Karpas-422 (cell line): ENCODE measurements around the gene PPP4R2. TPM values are rescaled to one million over a fixed set of nuclear protein-coding genes. Genes with fewer than 3 reads are reported as not detected.

Experiments used
- DNase-seq: peaks from one replicate; pipeline ENCODE4 v3.0.0-alpha.2; 2015
- H2AFZ ChIP-seq: fragments of 200-600 bp; sonication (generic); 2 replicates; pipeline ENCODE4 v1.6.1; 2014; ENCODE audit warnings: antibody characterized with exemption, low read length, mixed read lengths
- H3K27ac ChIP-seq: fragments of 200-600 bp; sonication (generic); 2 replicates; pipeline ENCODE4 v1.5.1; 2014; ENCODE audit warnings: mild to moderate bottlenecking, low read length, moderate library complexity
- H3K27me3 ChIP-seq: fragments of 200-600 bp; sonication (generic); 2 replicates; pipeline ENCODE4 v1.6.1; 2014; ENCODE audit warnings: low read length, mixed read lengths
- H3K36me3 ChIP-seq: fragments of 200-600 bp; sonication (generic); 2 replicates; pipeline ENCODE4 v1.6.1; 2014; ENCODE audit warnings: low read length, mixed read lengths; ENCODE audit not compliant: insufficient read depth
- H3K4me1 ChIP-seq: fragments of 200-600 bp; sonication (generic); 2 replicates; pipeline ENCODE4 v1.6.1; 2014; ENCODE audit warnings: mild to moderate bottlenecking, low read length, mixed read lengths
- H3K4me2 ChIP-seq: fragments of 200-600 bp; sonication (generic); 2 replicates; pipeline ENCODE4 v1.6.1; 2014; ENCODE audit warnings: low read length, low read depth, mild to moderate bottlenecking; ENCODE audit not compliant: poor library complexity, severe bottlenecking
- H3K4me3 ChIP-seq: fragments of 200-600 bp; sonication (generic); 2 replicates; pipeline ENCODE4 v1.5.1; 2014; ENCODE audit warnings: mild to moderate bottlenecking, antibody characterized with exemption, low read length, mixed read lengths
- H3K79me2 ChIP-seq: fragments of 200-600 bp; sonication (generic); 2 replicates; pipeline ENCODE4 v1.6.1; 2014; ENCODE audit warnings: mild to moderate bottlenecking, low read length, mixed read lengths
- H3K9ac ChIP-seq: fragments of 200-600 bp; sonication (generic); 2 replicates; pipeline ENCODE4 v1.6.0; 2014; ENCODE audit warnings: low read length
- H3K9me2 ChIP-seq: fragments of 200-600 bp; sonication (generic), shearing (Covaris generic); replicated peaks from 2 replicates; pipeline ENCODE4 v1.6.0; 2014; ENCODE audit warnings: mild to moderate bottlenecking, low read length, moderate library complexity; ENCODE audit not compliant: insufficient read depth
- H3K9me3 ChIP-seq: fragments of 300-700, 200-600 bp; sonication (generic); 2 replicates; pipeline ENCODE4 v1.6.1; 2014; ENCODE audit warnings: low read length, mixed read lengths
- H4K20me1 ChIP-seq: fragments of 200-600 bp; sonication (generic); 2 replicates; pipeline ENCODE4 v1.6.1; 2014; ENCODE audit warnings: mild to moderate bottlenecking, antibody characterized with exemption, low read length, low read depth; ENCODE audit not compliant: insufficient read depth
- total RNA-seq: library from RNA; depleted of rRNA; stranded (reverse); fragments of >200 nt; shearing (Covaris generic); gene quantifications from 2 replicates; pipeline ENCODE4 v1.2.3, GENCODE V29; 2014; ENCODE audit warnings: low replicate concordance

PPP4R2 gene
- total RNA-seq, 1 experiment from 2014 or later, result 61.5 TPM

GRCh38 chr3:72959336-72959735, 37.3 kb upstream of the PPP4R2 start:
- Histone ChIP-seq H3K27me3 (no peaks in the 10 kb centered on the region), H3K9me3 (no peaks in the 10 kb centered on the region), H3K9ac (no peak overlapping the region), H3K4me3 (no peak overlapping the region), H4K20me1 (no peaks in the 10 kb centered on the region), H2AFZ (no peak overlapping the region), H3K27ac (no peak overlapping the region), H3K79me2 (no peaks in the 10 kb centered on the region), H3K36me3 (no peaks in the 10 kb centered on the region), H3K9me2 (no peaks in the 10 kb centered on the region), H3K4me2 (no peak overlapping the region), H3K4me1 (no peaks in the 10 kb centered on the region)
- no peak for DNase-seq

DNA sequence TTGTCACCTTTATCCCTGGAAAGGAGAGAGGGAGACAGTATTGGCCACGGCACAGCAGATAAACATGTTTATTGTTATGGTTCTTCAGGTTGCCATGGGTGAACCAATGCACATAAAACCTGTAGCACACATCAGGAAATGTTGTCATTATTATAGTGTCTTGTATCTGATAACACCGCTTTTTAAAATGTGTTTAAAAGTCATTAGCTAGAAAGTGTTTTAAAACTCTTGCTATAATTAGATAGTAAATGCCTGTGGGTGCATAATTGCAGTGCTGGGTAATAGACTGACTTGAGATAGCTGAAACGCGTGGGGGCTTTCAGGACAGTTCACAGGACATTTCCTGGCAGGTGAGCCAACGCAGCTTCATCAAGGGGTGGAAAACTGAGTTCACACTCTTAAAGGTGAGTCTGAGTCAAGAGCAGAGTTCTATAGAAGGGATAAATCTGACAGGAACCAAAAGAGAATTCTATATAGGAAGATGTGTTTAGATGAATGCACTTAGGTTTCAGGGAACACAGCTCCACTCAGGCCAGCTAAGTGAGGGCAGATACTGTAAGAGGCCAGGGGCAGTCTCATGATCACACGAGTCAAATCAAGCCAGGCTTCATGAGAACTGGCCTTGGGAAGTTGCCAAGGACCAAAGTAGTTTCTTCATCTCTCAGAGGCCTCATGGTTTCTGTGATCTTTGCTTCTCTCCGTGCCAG, 35.6 kb upstream of the PPP4R2 start:
- no peak for DNase-seq
- Histone ChIP-seq H3K27me3 (no peaks in the 10 kb centered on the region), H3K9me3 (no peaks in the 10 kb centered on the region), H3K4me3 (no peak overlapping the region), H3K4me1 (no peaks in the 10 kb centered on the region), H3K4me2 (no peak overlapping the region), H4K20me1 (no peaks in the 10 kb centered on the region), H3K79me2 (no peaks in the 10 kb centered on the region), H3K27ac (no peak overlapping the region), H2AFZ (no peak overlapping the region), H3K9me2 (no peaks in the 10 kb centered on the region), H3K9ac (no peak overlapping the region), H3K36me3 (no peaks in the 10 kb centered on the region)

DNA sequence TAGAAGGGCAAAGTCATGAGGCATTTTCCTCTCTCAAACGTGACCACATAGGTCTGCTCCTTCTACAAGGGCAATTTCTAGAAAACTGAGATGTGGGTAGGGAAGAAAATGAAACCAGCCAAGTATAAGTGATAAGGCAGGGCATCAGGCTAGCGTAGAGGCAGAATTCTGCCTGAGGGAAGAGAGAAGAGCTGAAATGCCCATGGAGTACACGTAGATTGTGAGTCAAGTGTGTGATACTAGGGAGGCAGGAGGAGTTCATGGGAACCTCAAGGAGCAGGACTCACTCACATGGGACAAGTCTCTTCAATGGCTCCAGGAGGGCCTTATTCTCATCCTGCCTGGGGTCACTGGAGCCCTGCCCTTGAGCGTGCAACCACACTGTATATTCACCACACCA, 34.9 kb upstream of the PPP4R2 start:
- H3K79me2 ChIP-seq, result no peaks in the 10 kb centered on the region
- H2AFZ ChIP-seq, result no peak overlapping the region
- no peak for DNase-seq
- H3K27me3 ChIP-seq, result no peaks in the 10 kb centered on the region
- no peak overlapping the region for H3K27ac ChIP-seq
- no peaks in the 10 kb centered on the region for H3K36me3 ChIP-seq
- H3K4me1 ChIP-seq, result no peaks in the 10 kb centered on the region
- H3K9ac ChIP-seq, result no peak overlapping the region
- no peaks in the 10 kb centered on the region for H3K9me3 ChIP-seq
- no peak overlapping the region for H3K4me2 ChIP-seq
- H4K20me1 ChIP-seq, result no peaks in the 10 kb centered on the region
- H3K4me3 ChIP-seq, result no peak overlapping the region
- H3K9me2 ChIP-seq, result no peaks in the 10 kb centered on the region

- Histone ChIP-seq H3K36me3 (no peaks in the 10 kb centered on the region), H3K9ac (no peak overlapping the region), H3K4me3 (no peak overlapping the region), H2AFZ (no peak overlapping the region), H3K27ac (no peak overlapping the region), H3K79me2 (no peaks in the 10 kb centered on the region), H3K27me3 (no peaks in the 10 kb centered on the region), H3K4me2 (no peak overlapping the region), H3K4me1 (no peaks in the 10 kb centered on the region), H3K9me3 (no peaks in the 10 kb centered on the region), H3K9me2 (no peaks in the 10 kb centered on the region), H4K20me1 (no peaks in the 10 kb centered on the region)
- DNase-seq, result no peak
Observed at GRCh38 chr3:72962317-72962716, 34.3 kb upstream of the PPP4R2 start.

DNA sequence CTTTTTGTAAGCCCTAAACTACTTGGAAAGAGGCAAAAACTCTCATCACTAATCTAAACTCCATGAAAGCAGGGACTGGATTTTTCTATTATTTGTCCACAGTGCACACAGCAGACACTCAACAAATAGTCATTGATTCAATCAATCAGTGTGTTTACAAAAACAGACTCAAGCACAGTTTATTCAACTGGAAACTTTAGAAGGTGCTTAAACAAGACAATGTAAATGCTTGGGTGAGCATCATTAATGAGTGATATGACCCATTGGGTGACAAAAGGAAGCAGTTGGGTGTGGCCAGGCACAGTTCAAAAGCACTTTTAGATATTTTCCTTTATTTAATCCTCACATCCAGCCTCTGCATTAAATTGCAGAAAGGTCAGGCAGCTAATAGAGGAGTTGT, 32.0 kb upstream of the PPP4R2 start:
- Histone ChIP-seq H3K4me3 (no peak overlapping the region), H3K9ac (no peak overlapping the region), H3K4me1 (no peaks in the 10 kb centered on the region), H3K36me3 (no peaks in the 10 kb centered on the region), H3K9me3 (no peaks in the 10 kb centered on the region), H3K4me2 (no peak overlapping the region), H4K20me1 (no peaks in the 10 kb centered on the region), H2AFZ (no peak overlapping the region), H3K27ac (no peak overlapping the region), H3K79me2 (no peaks in the 10 kb centered on the region), H3K9me2 (no peaks in the 10 kb centered on the region), H3K27me3 (no peaks in the 10 kb centered on the region)
- DNase-seq, result no peak

- no peaks in the 10 kb centered on the region for H3K9me3 ChIP-seq
- no peaks in the 10 kb centered on the region for H3K79me2 ChIP-seq
- no peak for DNase-seq
- no peak overlapping the region for H3K9ac ChIP-seq
- H3K36me3 ChIP-seq, result no peaks in the 10 kb centered on the region
- H4K20me1 ChIP-seq, result no peaks in the 10 kb centered on the region
- H3K27ac ChIP-seq, result no peak overlapping the region
- H3K4me3 ChIP-seq, result no peak overlapping the region
- H2AFZ ChIP-seq, result no peak overlapping the region
- H3K9me2 ChIP-seq, result no peaks in the 10 kb centered on the region
- H3K27me3 ChIP-seq, result no peaks in the 10 kb centered on the region
- no peaks in the 10 kb centered on the region for H3K4me1 ChIP-seq
- no peak overlapping the region for H3K4me2 ChIP-seq
Observed at GRCh38 chr3:72968266-72968664, 28.3 kb upstream of the PPP4R2 start.

DNA sequence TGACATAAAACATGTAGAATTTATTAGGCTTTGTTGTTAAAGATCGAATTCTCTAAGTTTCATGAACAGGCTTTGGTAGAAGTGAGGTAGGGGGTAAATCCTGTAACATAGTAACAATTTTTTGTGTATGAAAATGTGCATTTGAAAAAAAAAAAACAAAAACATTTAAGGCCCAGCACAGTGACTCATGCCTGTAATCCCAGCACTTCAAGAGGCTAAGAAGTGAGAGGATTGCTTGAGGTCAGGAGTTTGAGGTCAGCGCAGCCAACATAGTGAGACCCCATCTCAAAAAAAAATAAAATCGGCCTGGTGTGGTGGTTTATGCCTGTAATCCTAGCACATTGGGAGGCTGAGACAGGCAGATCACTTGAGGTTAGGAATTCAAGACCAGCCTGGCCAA, 26.8 kb upstream of the PPP4R2 start:
- no peaks in the 10 kb centered on the region for H4K20me1 ChIP-seq
- H3K36me3 ChIP-seq, result no peaks in the 10 kb centered on the region
- H3K27me3 ChIP-seq, result no peaks in the 10 kb centered on the region
- H3K4me2 ChIP-seq, result no peak overlapping the region
- no peaks in the 10 kb centered on the region for H3K4me1 ChIP-seq
- no peak overlapping the region for H3K9ac ChIP-seq
- no peak overlapping the region for H3K27ac ChIP-seq
- H3K9me2 ChIP-seq, result no peaks in the 10 kb centered on the region
- no peaks in the 10 kb centered on the region for H3K79me2 ChIP-seq
- no peak overlapping the region for H2AFZ ChIP-seq
- H3K4me3 ChIP-seq, result no peak overlapping the region
- DNase-seq, result no peak
- no peaks in the 10 kb centered on the region for H3K9me3 ChIP-seq

GRCh38 chr3:72970942-72971341, 25.7 kb upstream of the PPP4R2 start:
- H3K9me2 ChIP-seq, result no peaks in the 10 kb centered on the region
- H3K36me3 ChIP-seq, result no peaks in the 10 kb centered on the region
- H3K9me3 ChIP-seq, result no peaks in the 10 kb centered on the region
- no peak overlapping the region for H3K27ac ChIP-seq
- H3K9ac ChIP-seq, result no peak overlapping the region
- no peak for DNase-seq
- no peaks in the 10 kb centered on the region for H3K79me2 ChIP-seq
- H3K4me2 ChIP-seq, result no peak overlapping the region
- no peak overlapping the region for H3K4me3 ChIP-seq
- no peaks in the 10 kb centered on the region for H3K27me3 ChIP-seq
- H3K4me1 ChIP-seq, result no peaks in the 10 kb centered on the region; the same call in 1 of the 2 replicates
- no peak overlapping the region for H2AFZ ChIP-seq
- no peaks in the 10 kb centered on the region for H4K20me1 ChIP-seq

- Histone ChIP-seq H3K4me3 (no peak overlapping the region), H3K9me3 (no peaks in the 10 kb centered on the region), H3K27ac (no peak overlapping the region), H4K20me1 (no peaks in the 10 kb centered on the region), H3K27me3 (no peaks in the 10 kb centered on the region), H3K4me2 (no peak overlapping the region), H3K4me1 (peaks cover 17% of the 10 kb centered on the region), H2AFZ (no peak overlapping the region), H3K79me2 (no peaks in the 10 kb centered on the region), H3K9me2 (no peaks in the 10 kb centered on the region), H3K36me3 (no peaks in the 10 kb centered on the region), H3K9ac (no peak overlapping the region)
- DNase-seq, result no peak
Observed at GRCh38 chr3:72972706-72973030, 23.9 kb upstream of the PPP4R2 start.
